Activated CD4-positive, alpha-beta T cell treated with anti-CD3 and anti-CD28 coated beads, Interleukin-2, amount 10 ng/mL, durations not matched to agents 24 days and 14 days (primary cell): ENCODE results near the gene LRRC43. TPM values are rescaled to one million over a fixed set of nuclear protein-coding genes. Genes with fewer than 3 reads are reported as not detected.

Source experiments
- DNase-seq: peaks from one replicate; pipeline ENCODE4 v3.0.0; 2022
- H3K27ac Mint-ChIP-seq: one replicate; pipeline ENCODE4 v1.8.0; 2022; ENCODE audit warnings: mild to moderate bottlenecking, mixed read lengths
- H3K27me3 Mint-ChIP-seq: one replicate; pipeline ENCODE4 v1.8.0; 2022; ENCODE audit warnings: mixed read lengths
- H3K36me3 Mint-ChIP-seq: one replicate; pipeline ENCODE4 v1.8.0; 2022; ENCODE audit warnings: low read depth, mild to moderate bottlenecking, mixed read lengths
- H3K4me1 Mint-ChIP-seq: one replicate; pipeline ENCODE4 v1.8.0; 2021; ENCODE audit warnings: mixed read lengths
- H3K4me3 Mint-ChIP-seq: one replicate; pipeline ENCODE4 v1.8.0; 2022; ENCODE audit warnings: mild to moderate bottlenecking, moderate library complexity, mixed read lengths
- H3K9me3 Mint-ChIP-seq: one replicate; pipeline ENCODE4 v1.8.0; 2021; ENCODE audit warnings: mixed read lengths
- intact Hi-C: fragments of 100-400 bp; cut with micrococcal nuclease; formaldehyde crosslinking; loops from one replicate; pipeline ENCODE4 v1.15.1; 2023
- total RNA-seq: library from RNA; stranded (reverse); gene quantifications from 2 replicates; pipeline ENCODE4 v1.2.3, GENCODE V29; 2022

LRRC43 gene
- total RNA-seq, 1 donor from 2014 or later: 0.33 TPM

DNA sequence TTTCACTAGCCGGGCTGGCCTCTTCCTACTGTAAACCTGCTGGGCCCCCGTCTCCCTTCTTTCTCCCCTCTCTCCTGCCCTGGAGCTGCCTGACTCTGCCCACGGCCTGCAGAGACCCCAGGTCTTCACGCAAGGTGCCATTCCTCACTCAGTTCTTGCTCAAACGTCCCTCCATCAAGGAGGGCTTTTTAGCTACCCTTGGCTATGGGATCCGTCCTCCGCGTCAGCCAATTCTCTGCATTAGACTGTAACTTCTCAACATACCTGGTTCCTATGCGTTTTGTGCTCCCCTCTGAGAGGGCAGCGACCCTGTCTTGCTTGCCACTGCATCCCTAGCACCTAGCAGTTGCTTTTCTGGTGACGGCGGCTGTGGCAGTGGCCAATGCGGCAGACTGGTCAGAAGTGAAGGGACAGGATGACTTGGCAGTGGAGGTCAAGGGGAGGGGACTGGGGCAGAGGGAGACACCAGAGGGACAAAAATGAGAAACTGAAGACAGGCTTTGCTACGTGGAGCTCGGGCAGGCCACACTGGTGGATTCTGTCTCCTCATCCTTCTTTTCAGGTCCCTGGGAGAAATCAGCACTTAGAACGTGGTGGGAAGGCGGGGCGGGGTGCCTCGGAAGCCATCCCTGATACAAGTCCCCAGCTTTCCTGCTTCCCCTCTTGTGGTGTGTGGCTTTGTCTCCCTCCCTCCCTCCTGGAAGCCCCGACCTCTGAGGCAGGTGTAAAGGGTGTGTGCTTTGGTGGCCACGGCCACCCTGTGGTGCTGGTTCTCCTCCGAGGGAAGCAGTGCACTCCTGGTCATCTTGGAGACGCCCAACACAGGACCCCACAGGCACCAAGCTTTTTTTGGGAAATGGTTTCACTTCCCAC, 22.4 kb downstream of the LRRC43 start:
- H3K27me3 Mint-ChIP-seq: peaks cover 23% of the 10 kb centered on the region
- H3K27ac Mint-ChIP-seq: peak overlapping the region; percentile 59
- peak overlapping the region; percentile 75 for H3K4me3 Mint-ChIP-seq
- peaks cover 9% of the 10 kb centered on the region for H3K4me1 Mint-ChIP-seq
- intact Hi-C loops: no loop called here
- no peak for DNase-seq
- no peaks in the 10 kb centered on the region for H3K9me3 Mint-ChIP-seq
- H3K36me3 Mint-ChIP-seq: peaks cover 24% of the 10 kb centered on the region

DNA sequence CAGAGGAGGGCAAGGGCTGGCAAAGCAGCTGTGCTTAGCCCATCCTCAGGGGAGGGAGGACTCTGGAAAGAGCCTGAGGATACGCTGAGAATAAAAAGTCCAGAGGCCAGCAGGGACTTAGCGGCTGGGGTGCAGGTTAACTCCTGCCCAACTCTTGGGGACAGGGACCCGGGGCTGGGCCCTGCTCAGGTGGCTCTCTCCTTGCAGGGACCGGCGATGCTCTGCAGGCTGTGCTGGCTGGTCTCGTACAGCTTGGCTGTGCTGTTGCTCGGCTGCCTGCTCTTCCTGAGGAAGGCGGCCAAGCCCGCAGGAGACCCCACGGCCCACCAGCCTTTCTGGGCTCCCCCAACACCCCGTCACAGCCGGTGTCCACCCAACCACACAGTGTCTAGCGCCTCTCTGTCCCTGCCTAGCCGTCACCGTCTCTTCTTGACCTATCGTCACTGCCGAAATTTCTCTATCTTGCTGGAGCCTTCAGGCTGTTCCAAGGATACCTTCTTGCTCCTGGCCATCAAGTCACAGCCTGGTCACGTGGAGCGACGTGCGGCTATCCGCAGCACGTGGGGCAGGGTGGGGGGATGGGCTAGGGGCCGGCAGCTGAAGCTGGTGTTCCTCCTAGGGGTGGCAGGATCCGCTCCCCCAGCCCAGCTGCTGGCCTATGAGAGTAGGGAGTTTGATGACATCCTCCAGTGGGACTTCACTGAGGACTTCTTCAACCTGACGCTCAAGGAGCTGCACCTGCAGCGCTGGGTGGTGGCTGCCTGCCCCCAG, 23.4 kb downstream of the LRRC43 start:
- Mint-ChIP-seq H3K27me3 (peaks cover 23% of the 10 kb centered on the region), H3K4me3 (no peak overlapping the region), H3K9me3 (no peaks in the 10 kb centered on the region), H3K4me1 (peaks cover 9% of the 10 kb centered on the region), H3K27ac (no peak overlapping the region), H3K36me3 (peaks cover 28% of the 10 kb centered on the region)
- intact Hi-C loops: no loop called here
- DNase-seq: no peak

DNA sequence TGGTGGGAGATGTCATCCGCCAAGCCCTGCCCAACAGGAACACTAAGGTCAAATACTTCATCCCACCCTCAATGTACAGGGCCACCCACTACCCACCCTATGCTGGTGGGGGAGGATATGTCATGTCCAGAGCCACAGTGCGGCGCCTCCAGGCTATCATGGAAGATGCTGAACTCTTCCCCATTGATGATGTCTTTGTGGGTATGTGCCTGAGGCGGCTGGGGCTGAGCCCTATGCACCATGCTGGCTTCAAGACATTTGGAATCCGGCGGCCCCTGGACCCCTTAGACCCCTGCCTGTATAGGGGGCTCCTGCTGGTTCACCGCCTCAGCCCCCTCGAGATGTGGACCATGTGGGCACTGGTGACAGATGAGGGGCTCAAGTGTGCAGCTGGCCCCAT, 24.1 kb downstream of the LRRC43 start:
- Mint-ChIP-seq H3K4me1 (peaks cover 9% of the 10 kb centered on the region), H3K36me3 (peaks cover 32% of the 10 kb centered on the region), H3K9me3 (no peaks in the 10 kb centered on the region), H3K27ac (no peak overlapping the region), H3K27me3 (peaks cover 18% of the 10 kb centered on the region), H3K4me3 (no peak overlapping the region)
- intact Hi-C loops: no loop called here
- DNase-seq: no peak

DNA sequence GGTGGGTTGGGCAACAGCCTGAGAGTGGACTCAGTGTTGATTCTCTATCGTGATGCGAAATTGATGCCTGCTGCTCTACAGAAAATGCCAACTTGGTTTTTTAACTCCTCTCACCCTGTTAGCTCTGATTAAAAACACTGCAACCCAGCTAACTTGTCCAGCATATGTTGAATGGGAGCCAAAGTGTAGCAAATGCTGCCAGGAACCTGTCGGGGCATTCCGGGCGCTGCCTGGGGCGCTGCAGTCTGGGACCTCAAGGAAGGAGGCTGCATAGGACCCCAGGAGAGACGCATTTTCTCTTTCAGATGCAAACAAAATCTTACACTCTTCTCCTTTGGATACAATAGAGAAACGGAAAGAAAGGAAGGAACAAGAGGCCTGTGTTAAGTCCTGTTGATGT, 24.5 kb downstream of the LRRC43 start:
- no peak for DNase-seq
- Mint-ChIP-seq H3K27me3 (peaks cover 17% of the 10 kb centered on the region), H3K9me3 (no peaks in the 10 kb centered on the region), H3K27ac (no peak overlapping the region), H3K36me3 (peaks cover 36% of the 10 kb centered on the region), H3K4me1 (peaks cover 9% of the 10 kb centered on the region), H3K4me3 (no peak overlapping the region)
- intact Hi-C loops: no loop called here

- Mint-ChIP-seq H3K27ac (no peak overlapping the region), H3K4me3 (no peak overlapping the region), H3K36me3 (peaks cover 40% of the 10 kb centered on the region), H3K27me3 (peaks cover 11% of the 10 kb centered on the region), H3K4me1 (peaks cover 7% of the 10 kb centered on the region), H3K9me3 (no peaks in the 10 kb centered on the region)
- no peak for DNase-seq
- intact Hi-C loops: no loop called here
These were observed 25.3 kb downstream of the LRRC43 start for GRCh38 chr12:122208073-122208820.

GRCh38 chr12:122215771-122216170, 32.8 kb downstream of the LRRC43 start:
- no peak overlapping the region for H3K27ac Mint-ChIP-seq
- no peak for DNase-seq
- intact Hi-C loops: no loop called here

DNA sequence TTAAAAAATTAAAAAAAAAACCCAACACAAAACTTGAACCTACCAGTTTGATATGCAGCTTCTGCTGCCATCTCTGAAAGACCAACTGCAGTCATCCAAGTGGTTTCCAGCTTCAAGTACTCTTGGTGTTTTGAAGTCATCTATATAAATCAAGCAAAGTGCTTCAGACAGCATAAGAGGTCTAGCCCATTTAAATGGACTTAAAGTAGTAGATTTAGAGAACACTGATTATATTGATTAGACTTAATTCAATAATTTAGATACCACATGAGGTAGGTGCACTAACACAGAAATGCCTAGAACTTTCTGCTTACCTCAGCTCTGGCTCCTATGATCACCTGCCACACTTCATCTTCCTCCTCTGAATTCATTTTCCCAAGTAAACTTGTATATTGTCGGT, 33.5 kb downstream of the LRRC43 start:
- no peak overlapping the region for H3K27ac Mint-ChIP-seq
- peaks cover 6% of the 10 kb centered on the region for H3K4me1 Mint-ChIP-seq
- DNase-seq: no peak
- no peaks in the 10 kb centered on the region for H3K9me3 Mint-ChIP-seq
- intact Hi-C loops: no loop called here
- no peak overlapping the region for H3K4me3 Mint-ChIP-seq
- H3K27me3 Mint-ChIP-seq: no peaks in the 10 kb centered on the region
- peaks cover 53% of the 10 kb centered on the region for H3K36me3 Mint-ChIP-seq

More at GRCh38 chr12:122215771-122216170, 32.8 kb downstream of the LRRC43 start:
- no peak overlapping the region for H3K4me3 Mint-ChIP-seq
- no peaks in the 10 kb centered on the region for H3K27me3 Mint-ChIP-seq
- peaks cover 52% of the 10 kb centered on the region for H3K36me3 Mint-ChIP-seq
- peaks cover 2% of the 10 kb centered on the region for H3K4me1 Mint-ChIP-seq
- H3K9me3 Mint-ChIP-seq: no peaks in the 10 kb centered on the region

DNA sequence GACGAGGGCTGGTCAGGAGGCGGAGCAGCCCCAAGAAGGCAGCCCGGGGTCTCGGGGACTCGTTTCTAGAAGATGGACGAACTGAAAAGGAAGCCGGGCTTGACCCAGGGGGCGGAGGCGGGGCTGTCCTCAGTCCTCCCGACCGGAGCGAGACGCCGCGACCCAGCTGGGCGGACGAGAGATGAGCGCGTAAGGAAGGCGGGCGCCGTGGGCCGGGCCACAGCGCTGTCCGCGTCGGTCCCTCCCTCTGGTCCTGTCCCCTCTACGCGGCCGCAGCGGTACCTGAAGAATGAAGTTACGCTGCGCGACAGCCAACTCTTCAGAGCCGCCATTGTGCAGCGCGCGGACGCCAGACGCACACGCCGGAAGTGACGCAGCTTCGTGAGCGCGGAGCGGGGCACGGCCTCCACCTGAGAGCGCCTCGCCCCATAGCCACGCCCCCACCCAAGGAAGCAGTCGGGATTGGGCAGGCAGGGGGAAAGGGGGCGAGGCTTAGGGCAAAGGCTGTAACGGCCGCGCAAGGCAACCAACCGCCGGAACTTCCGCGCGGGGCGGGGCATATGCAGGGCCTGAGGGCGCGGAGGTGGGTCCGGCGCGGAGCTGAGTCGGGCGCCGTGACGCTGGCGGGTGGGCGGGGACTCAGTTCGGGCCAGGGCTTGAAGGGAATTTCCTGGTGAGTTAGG, 42.9 kb downstream of the LRRC43 start, which contains the start of gene DIABLO:
TSS of gene DIABLO (minus strand) at position 370 of the 683 bp plus-strand sequence. CDS start at position 332, 38 bp downstream.
- intact Hi-C loops: loop anchor here (1.0 to 10.0 kb wide), 4 partner anchors 19 to 424 kb away; partner anchors contain the start of genes KNTC1, RSRC2, SETD1B and VPS33A
- peak; percentile 100 for DNase-seq

DNA sequence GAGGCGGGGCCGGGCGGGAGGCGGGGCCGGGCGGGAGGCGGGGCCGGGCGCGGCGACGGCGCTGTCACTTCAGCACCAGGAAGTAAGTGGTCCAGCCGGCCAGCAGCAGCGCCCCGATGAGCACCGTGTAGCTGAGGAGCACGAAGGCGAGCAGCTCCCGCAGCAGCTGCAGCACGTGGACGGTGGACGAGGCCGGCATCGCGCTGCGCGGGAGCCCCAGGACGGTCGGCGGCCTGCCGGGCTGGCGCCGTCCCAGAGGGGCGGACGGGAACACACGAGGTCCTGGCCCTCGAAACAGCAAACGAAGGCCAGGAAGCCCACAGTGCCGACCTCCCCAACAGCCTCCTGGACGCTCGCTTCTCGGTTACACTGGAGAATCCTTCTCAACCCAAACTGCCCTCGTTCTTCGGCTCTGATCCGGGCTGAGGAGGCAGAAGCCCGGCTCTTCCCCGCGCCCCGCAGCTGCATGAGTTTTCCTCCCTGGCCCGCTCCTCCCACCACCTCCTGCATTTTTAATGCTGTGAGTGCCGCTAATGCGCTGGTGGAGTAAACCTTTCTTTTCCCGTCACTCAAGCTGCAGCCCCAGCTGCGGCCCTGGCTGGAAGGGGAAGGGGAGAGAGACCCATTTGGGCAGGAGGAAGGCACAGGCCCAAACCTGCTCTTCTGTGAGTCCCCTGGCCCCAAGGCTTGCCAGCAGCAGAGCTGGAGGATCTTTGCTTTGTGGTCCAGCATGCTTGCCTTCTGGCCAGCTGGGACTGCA, 43.6 kb downstream of the LRRC43 start:
- H3K36me3 Mint-ChIP-seq: peaks cover 31% of the 10 kb centered on the region
- peak overlapping the region; percentile 95 for H3K4me3 Mint-ChIP-seq
- peak overlapping the region; percentile 79 for H3K27ac Mint-ChIP-seq
- intact Hi-C loops: loop anchor here (1.0 to 10.0 kb wide), 4 partner anchors 18 to 424 kb away; partner anchors contain the start of genes KNTC1, RSRC2, SETD1B and VPS33A
- DNase-seq: no peak
- H3K4me1 Mint-ChIP-seq: peaks cover 28% of the 10 kb centered on the region
- H3K27me3 Mint-ChIP-seq: no peaks in the 10 kb centered on the region
- no peaks in the 10 kb centered on the region for H3K9me3 Mint-ChIP-seq

More for the DNA sequence above, 42.9 kb downstream of the LRRC43 start, which contains the start of gene DIABLO:
- Mint-ChIP-seq H3K4me1 (peaks cover 31% of the 10 kb centered on the region), H3K9me3 (no peaks in the 10 kb centered on the region), H3K4me3 (peak within 1 kb of the TSS; percentile 95), H3K27ac (peak within 1 kb of the TSS; percentile 94), H3K36me3 (peaks cover 33% of the 10 kb centered on the region), H3K27me3 (no peaks in the 10 kb centered on the region)

DNA sequence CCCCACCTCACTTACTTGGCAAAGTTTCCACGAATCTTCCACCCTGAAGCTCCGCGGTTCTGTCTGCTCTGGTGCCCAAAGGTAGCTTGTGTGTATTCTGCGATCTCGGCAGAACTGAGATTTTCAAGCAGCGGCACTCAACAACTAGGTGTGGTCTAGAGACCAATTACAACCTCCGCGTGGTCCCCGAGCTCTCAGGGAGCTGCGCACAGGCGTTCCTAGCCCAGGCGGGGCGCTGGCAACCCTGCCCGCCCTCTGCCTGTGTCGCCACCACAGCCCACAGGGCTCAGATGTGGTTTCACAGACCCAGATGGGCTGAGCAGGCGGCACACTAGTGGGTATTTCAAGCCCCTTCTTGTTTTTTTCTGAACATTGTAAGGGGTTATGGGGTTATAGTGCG, 44.4 kb downstream of the LRRC43 start:
- Mint-ChIP-seq H3K4me1 (peaks cover 28% of the 10 kb centered on the region), H3K27ac (peak overlapping the region; percentile 79), H3K4me3 (peak overlapping the region; percentile 95), H3K36me3 (peaks cover 27% of the 10 kb centered on the region), H3K9me3 (no peaks in the 10 kb centered on the region), H3K27me3 (no peaks in the 10 kb centered on the region)
- DNase-seq: peak; percentile 62
- intact Hi-C loops: loop anchor here (2.0 to 10.0 kb wide), 3 partner anchors 17 to 425 kb away; partner anchors contain the start of genes KNTC1, RSRC2 and SETD1B

GRCh38 chr12:122228092-122228491, 45.2 kb downstream of the LRRC43 start:
- H3K4me1 Mint-ChIP-seq: peaks cover 26% of the 10 kb centered on the region
- H3K27me3 Mint-ChIP-seq: no peaks in the 10 kb centered on the region
- intact Hi-C loops: loop anchor here (5.0 to 10.0 kb wide), 2 partner anchors 297 to 426 kb away; partner anchors contain the start of genes KNTC1, RSRC2 and SETD1B
- peaks cover 27% of the 10 kb centered on the region for H3K36me3 Mint-ChIP-seq
- no peak for DNase-seq
- H3K27ac Mint-ChIP-seq: no peak overlapping the region
- no peaks in the 10 kb centered on the region for H3K9me3 Mint-ChIP-seq
- H3K4me3 Mint-ChIP-seq: peak overlapping the region; percentile 45

DNA sequence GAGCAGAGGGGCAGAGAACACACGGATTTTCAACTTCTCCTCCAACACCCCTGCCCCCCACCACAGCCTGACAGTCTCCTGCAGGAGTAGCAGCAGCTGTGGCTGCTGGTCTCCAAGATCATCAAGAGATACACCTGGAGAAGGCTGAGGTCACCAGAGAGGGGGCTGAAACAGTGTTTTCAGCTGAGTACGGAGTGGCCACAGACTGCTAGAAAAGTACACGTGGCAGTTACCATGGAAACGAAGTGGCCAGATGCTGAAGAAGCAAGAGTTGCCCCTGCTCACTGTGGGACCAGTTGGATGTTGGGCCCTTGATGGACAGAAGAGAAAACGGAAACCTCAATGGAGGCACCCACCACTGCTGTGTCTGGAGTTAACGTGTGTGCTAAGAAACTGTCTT, 47.9 kb downstream of the LRRC43 start:
- no peaks in the 10 kb centered on the region for H3K27me3 Mint-ChIP-seq
- H3K27ac Mint-ChIP-seq: no peak overlapping the region
- H3K36me3 Mint-ChIP-seq: peaks cover 23% of the 10 kb centered on the region
- DNase-seq: no peak
- no peak overlapping the region for H3K4me3 Mint-ChIP-seq
- H3K4me1 Mint-ChIP-seq: peaks cover 14% of the 10 kb centered on the region
- intact Hi-C loops: no loop called here
- no peaks in the 10 kb centered on the region for H3K9me3 Mint-ChIP-seq
